Ovary (tissue), 3 donors: ENCODE results near the gene GOLT1A.

Experiments used
- CTCF ChIP-seq, 3 donors: fragments of 450-650 bp in 2 of 3; fragments of 200-600 bp in 1 of 3; IDR thresholded peaks; one replicate each; pipeline versions ENCODE4 v1.5.1 to v1.8.0; 2016 to 2022; ENCODE audit warnings: antibody characterized with exemption in 3 of 3, mild to moderate bottlenecking in 1 of 3
- POLR2A ChIP-seq: fragments of 450-650 bp; IDR thresholded peaks from one replicate; pipeline ENCODE4 v1.6.1; 2017; ENCODE audit warnings: antibody characterized with exemption, mild to moderate bottlenecking, moderate library complexity
- donor health status: DM: no; HTN: no; CAD: no.

- no peak for TF ChIP-seq CTCF (IDR thresholded peaks at IDR 0.05)
- no peak for TF ChIP-seq POLR2A
Measured at GRCh38 chr1:204224655-204225054, 10.9 kb upstream of the GOLT1A start.
